ENCODE measurements around the gene SLC44A1.

SLC44A1 gene

GRCh38 chr9:105449081-105449480 is 204.6 kb downstream of the SLC44A1 start:
- no peak for ATAC-seq
- no peak for TF ChIP-seq TOX (CRISPR knock-in tag; IDR thresholded peaks at IDR 0.05; ENCODE audit: borderline replicate concordance)
- no peak for TF ChIP-seq OSR1 (CRISPR knock-in tag; IDR thresholded peaks at IDR 0.05)
- no peak for TF ChIP-seq CREB5 (CRISPR knock-in tag; IDR thresholded peaks at IDR 0.05; ENCODE audit: low read depth)
- no peak for TF ChIP-seq CSRNP3 (CRISPR knock-in tag; IDR thresholded peaks at IDR 0.05)
- TF ChIP-seq, protein P1, sequence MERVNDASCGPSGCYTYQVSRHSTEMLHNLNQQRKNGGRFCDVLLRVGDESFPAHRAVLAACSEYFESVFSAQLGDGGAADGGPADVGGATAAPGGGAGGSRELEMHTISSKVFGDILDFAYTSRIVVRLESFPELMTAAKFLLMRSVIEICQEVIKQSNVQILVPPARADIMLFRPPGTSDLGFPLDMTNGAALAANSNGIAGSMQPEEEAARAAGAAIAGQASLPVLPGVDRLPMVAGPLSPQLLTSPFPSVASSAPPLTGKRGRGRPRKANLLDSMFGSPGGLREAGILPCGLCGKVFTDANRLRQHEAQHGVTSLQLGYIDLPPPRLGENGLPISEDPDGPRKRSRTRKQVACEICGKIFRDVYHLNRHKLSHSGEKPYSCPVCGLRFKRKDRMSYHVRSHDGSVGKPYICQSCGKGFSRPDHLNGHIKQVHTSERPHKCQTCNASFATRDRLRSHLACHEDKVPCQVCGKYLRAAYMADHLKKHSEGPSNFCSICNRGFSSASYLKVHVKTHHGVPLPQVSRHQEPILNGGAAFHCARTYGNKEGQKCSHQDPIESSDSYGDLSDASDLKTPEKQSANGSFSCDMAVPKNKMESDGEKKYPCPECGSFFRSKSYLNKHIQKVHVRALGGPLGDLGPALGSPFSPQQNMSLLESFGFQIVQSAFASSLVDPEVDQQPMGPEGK (CRISPR knock-in tag; IDR thresholded peaks at IDR 0.05; ENCODE audit: borderline replicate concordance): no peak
- TF ChIP-seq ARNTL (CRISPR knock-in tag; IDR thresholded peaks at IDR 0.05; ENCODE audit: borderline replicate concordance, low read depth): no peak
- no peak for TF ChIP-seq ZNF565 (CRISPR knock-in tag; conservative IDR thresholded peaks at IDR 0.05; ENCODE audit: low read depth)
- TF ChIP-seq SNAI2 (CRISPR knock-in tag; IDR thresholded peaks at IDR 0.05): no peak
- no peak for TF ChIP-seq POU6F1 (CRISPR knock-in tag; IDR thresholded peaks at IDR 0.05; ENCODE audit: borderline replicate concordance, low read depth)
- no peak for TF ChIP-seq ZNF70 (CRISPR knock-in tag; IDR thresholded peaks at IDR 0.05)
- TF ChIP-seq TCF4 (CRISPR knock-in tag; IDR thresholded peaks at IDR 0.05; ENCODE audit: borderline replicate concordance): no peak
- TF ChIP-seq BACH2 (CRISPR knock-in tag; IDR thresholded peaks at IDR 0.05; ENCODE audit: borderline replicate concordance): no peak
- no peak for TF ChIP-seq RARB (CRISPR knock-in tag; IDR thresholded peaks at IDR 0.05)
- TF ChIP-seq ESRRG (CRISPR knock-in tag; IDR thresholded peaks at IDR 0.05): no peak

GRCh38 chr9:105452185-105452584 is 207.7 kb downstream of the SLC44A1 start:
- no peak for ATAC-seq
- TF ChIP-seq ISL1 (CRISPR knock-in tag; IDR thresholded peaks at IDR 0.05): no peak
- TF ChIP-seq CSDC2 (CRISPR knock-in tag; IDR thresholded peaks at IDR 0.05): no peak
- no peak for TF ChIP-seq ESRRG (CRISPR knock-in tag; IDR thresholded peaks at IDR 0.05)
- TF ChIP-seq RARB (CRISPR knock-in tag; IDR thresholded peaks at IDR 0.05): no peak
- no peak for TF ChIP-seq ZNF70 (CRISPR knock-in tag; IDR thresholded peaks at IDR 0.05)
- TF ChIP-seq POU6F1 (CRISPR knock-in tag; IDR thresholded peaks at IDR 0.05; ENCODE audit: borderline replicate concordance, low read depth): no peak
- TF ChIP-seq ARNTL (CRISPR knock-in tag; IDR thresholded peaks at IDR 0.05; ENCODE audit: borderline replicate concordance, low read depth): no peak
- TF ChIP-seq GLIS3 (CRISPR knock-in tag; IDR thresholded peaks at IDR 0.05): no peak
- TF ChIP-seq, protein P2, sequence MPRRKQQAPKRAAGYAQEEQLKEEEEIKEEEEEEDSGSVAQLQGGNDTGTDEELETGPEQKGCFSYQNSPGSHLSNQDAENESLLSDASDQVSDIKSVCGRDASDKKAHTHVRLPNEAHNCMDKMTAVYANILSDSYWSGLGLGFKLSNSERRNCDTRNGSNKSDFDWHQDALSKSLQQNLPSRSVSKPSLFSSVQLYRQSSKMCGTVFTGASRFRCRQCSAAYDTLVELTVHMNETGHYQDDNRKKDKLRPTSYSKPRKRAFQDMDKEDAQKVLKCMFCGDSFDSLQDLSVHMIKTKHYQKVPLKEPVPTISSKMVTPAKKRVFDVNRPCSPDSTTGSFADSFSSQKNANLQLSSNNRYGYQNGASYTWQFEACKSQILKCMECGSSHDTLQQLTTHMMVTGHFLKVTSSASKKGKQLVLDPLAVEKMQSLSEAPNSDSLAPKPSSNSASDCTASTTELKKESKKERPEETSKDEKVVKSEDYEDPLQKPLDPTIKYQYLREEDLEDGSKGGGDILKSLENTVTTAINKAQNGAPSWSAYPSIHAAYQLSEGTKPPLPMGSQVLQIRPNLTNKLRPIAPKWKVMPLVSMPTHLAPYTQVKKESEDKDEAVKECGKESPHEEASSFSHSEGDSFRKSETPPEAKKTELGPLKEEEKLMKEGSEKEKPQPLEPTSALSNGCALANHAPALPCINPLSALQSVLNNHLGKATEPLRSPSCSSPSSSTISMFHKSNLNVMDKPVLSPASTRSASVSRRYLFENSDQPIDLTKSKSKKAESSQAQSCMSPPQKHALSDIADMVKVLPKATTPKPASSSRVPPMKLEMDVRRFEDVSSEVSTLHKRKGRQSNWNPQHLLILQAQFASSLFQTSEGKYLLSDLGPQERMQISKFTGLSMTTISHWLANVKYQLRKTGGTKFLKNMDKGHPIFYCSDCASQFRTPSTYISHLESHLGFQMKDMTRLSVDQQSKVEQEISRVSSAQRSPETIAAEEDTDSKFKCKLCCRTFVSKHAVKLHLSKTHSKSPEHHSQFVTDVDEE (CRISPR knock-in tag; IDR thresholded peaks at IDR 0.05): no peak
- TF ChIP-seq BACH2 (CRISPR knock-in tag; IDR thresholded peaks at IDR 0.05; ENCODE audit: borderline replicate concordance): no peak
- no peak for TF ChIP-seq SNAI2 (CRISPR knock-in tag; IDR thresholded peaks at IDR 0.05)
- TF ChIP-seq TOX (CRISPR knock-in tag; IDR thresholded peaks at IDR 0.05; ENCODE audit: borderline replicate concordance): no peak
- no peak for TF ChIP-seq CREB5 (CRISPR knock-in tag; IDR thresholded peaks at IDR 0.05; ENCODE audit: low read depth)
- no peak for TF ChIP-seq PPARA (CRISPR knock-in tag; IDR thresholded peaks at IDR 0.05; ENCODE audit: borderline replicate concordance)

Measured in SK-N-SH treated with all-trans-retinoic acid at 6 μM for 48 hours (cell line).